MCF 10A (cell line): ENCODE results near the gene HS3ST5. TPM values are rescaled to one million over a fixed set of nuclear protein-coding genes. Genes with fewer than 3 reads are reported as not detected.

Experiments
- BruUV-seq: library from RNA; stranded (reverse); fragments of 400-500 nt; replicated peaks from 2 replicates; lab custom pipeline; 2021; lab: Mats Ljungman, UMichigan
- CTCF ChIA-PET: fragments of 300-600 bp; sonication (Branson Sonifier 250); formaldehyde crosslinking; extraction: SDS; loops from one replicate; lab custom pipeline; 2021; ENCODE audit warnings: antibody characterized with exemption, inconsistent platforms; lab: Yijun Ruan, JAX
- POLR2A ChIA-PET: fragments of 300-600, 350-650 bp; sonication (Branson Sonifier 250); formaldehyde crosslinking; extraction: SDS; loops from one replicate; lab custom pipeline; 2020; ENCODE audit warnings: antibody characterized with exemption, inconsistent platforms; lab: Yijun Ruan, JAX
- DNase-seq: peaks from one replicate; pipeline ENCODE4 v3.0.0-alpha.2; 2018; ENCODE audit not compliant: unreplicated experiment
- H3K27ac Mint-ChIP-seq: one replicate; pipeline ENCODE4 v1.8.0; 2022; ENCODE audit warnings: mild to moderate bottlenecking, low read depth, mixed read lengths; ENCODE audit not compliant: unreplicated experiment
- H3K27me3 Mint-ChIP-seq: one replicate; pipeline ENCODE4 v1.8.0; 2022; ENCODE audit warnings: mixed read lengths; ENCODE audit not compliant: insufficient read depth, unreplicated experiment
- H3K36me3 Mint-ChIP-seq: one replicate; pipeline ENCODE4 v1.8.0; 2022; ENCODE audit warnings: mild to moderate bottlenecking, moderate library complexity, mixed read lengths; ENCODE audit not compliant: insufficient read depth, unreplicated experiment
- H3K4me1 Mint-ChIP-seq: one replicate; pipeline ENCODE4 v1.8.0; 2022; ENCODE audit warnings: mixed read lengths; ENCODE audit not compliant: insufficient read depth, unreplicated experiment
- H3K4me3 Mint-ChIP-seq: one replicate; pipeline ENCODE4 v1.8.0; 2022; ENCODE audit warnings: mild to moderate bottlenecking, moderate library complexity, mixed read lengths; ENCODE audit not compliant: unreplicated experiment
- H3K9me3 Mint-ChIP-seq: one replicate; pipeline ENCODE4 v1.8.0; 2022; ENCODE audit warnings: mixed read lengths; ENCODE audit not compliant: unreplicated experiment
- CTCF ChIP-seq: fragments of 200-600 bp; IDR thresholded peaks from one replicate; pipeline ENCODE4 v1.8.0; 2022; ENCODE audit warnings: antibody characterized with exemption, mild to moderate bottlenecking; ENCODE audit not compliant: unreplicated experiment
- intact Hi-C: fragments of 100-400 bp; cut with micrococcal nuclease; formaldehyde crosslinking; loops from 2 replicates; pipeline ENCODE4 v1.14.1; 2022
- total RNA-seq: library from RNA; stranded (reverse); gene quantifications from 2 replicates; pipeline ENCODE4 v1.2.3, GENCODE V29; 2022

The HS3ST5 gene
- total RNA-seq, 1 experiment from 2014 or later: not detected

GRCh38 chr6:114249522-114249921, 93.3 kb downstream of the HS3ST5 start:
- intact Hi-C loops: no loop called here
- no peaks in the 10 kb centered on the region for H3K36me3 Mint-ChIP-seq

DNA sequence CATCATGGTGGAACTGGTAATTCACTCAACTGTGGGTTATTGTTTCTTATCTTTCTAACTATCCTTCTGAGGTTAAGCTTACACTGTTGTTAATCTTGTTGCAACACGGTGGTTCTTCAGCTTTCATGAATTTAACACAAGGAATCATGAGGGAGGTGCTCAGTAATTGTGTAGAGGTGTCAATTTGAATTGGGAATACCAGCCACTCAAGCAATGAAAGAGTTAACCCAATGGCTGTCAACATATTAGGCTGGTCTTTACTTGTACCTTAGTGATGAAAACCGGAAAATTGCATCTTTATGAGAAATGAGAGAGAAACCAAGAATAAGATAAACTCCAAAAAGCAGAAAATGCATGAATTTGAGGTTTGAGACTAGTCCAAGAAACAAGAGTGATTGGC, 95.7 kb downstream of the HS3ST5 start:
- Mint-ChIP-seq H3K27ac (no peak overlapping the region), H3K9me3 (no peaks in the 10 kb centered on the region), H3K4me1 (no peaks in the 10 kb centered on the region), H3K36me3 (no peaks in the 10 kb centered on the region), H3K4me3 (no peak overlapping the region), H3K27me3 (peaks cover 39% of the 10 kb centered on the region)
- BruUV-seq: no TSS peak
- POLR2A ChIA-PET: no interaction called here
- DNase-seq: no peak
- intact Hi-C loops: no loop called here
- CTCF ChIA-PET: no interaction called here
- no peak for TF ChIP-seq CTCF

More at GRCh38 chr6:114249522-114249921, 93.3 kb downstream of the HS3ST5 start:
- no peaks in the 10 kb centered on the region for H3K4me1 Mint-ChIP-seq
- H3K9me3 Mint-ChIP-seq: peaks cover 7% of the 10 kb centered on the region
- DNase-seq: no peak
- ChIA-PET POLR2A (no interaction called here), CTCF (no interaction called here)
- BruUV-seq: no TSS peak
- no peak for TF ChIP-seq CTCF
- H3K27me3 Mint-ChIP-seq: peaks cover 26% of the 10 kb centered on the region
- no peak overlapping the region for H3K4me3 Mint-ChIP-seq
- H3K27ac Mint-ChIP-seq: no peak overlapping the region

- DNase-seq: peak; percentile 43
- H3K27me3 Mint-ChIP-seq: peaks cover 89% of the 10 kb centered on the region
- no TSS peak for BruUV-seq
- no peaks in the 10 kb centered on the region for H3K9me3 Mint-ChIP-seq
- no peak overlapping the region for H3K4me3 Mint-ChIP-seq
- H3K36me3 Mint-ChIP-seq: no peaks in the 10 kb centered on the region
- H3K4me1 Mint-ChIP-seq: no peaks in the 10 kb centered on the region
- POLR2A ChIA-PET: no interaction called here
- no peak for TF ChIP-seq CTCF
- intact Hi-C loops: no loop called here
- no peak overlapping the region for H3K27ac Mint-ChIP-seq
- CTCF ChIA-PET: interaction anchor here (0.8 to 1.2 kb wide), 2 partner anchors 18 to 304 kb away, joined by 3 read pairs; no protein-coding TSS in a partner anchor
Observed at GRCh38 chr6:114240796-114241195, 102.0 kb downstream of the HS3ST5 start.

GRCh38 chr6:114228675-114229074, 114.1 kb downstream of the HS3ST5 start:
- H3K36me3 Mint-ChIP-seq: no peaks in the 10 kb centered on the region
- no peak overlapping the region for H3K4me3 Mint-ChIP-seq
- TF ChIP-seq CTCF: no peak
- H3K27me3 Mint-ChIP-seq: peaks cover 61% of the 10 kb centered on the region
- intact Hi-C loops: no loop called here
- no peak for DNase-seq
- no peaks in the 10 kb centered on the region for H3K9me3 Mint-ChIP-seq
- POLR2A ChIA-PET: no interaction called here
- CTCF ChIA-PET: no interaction called here
- H3K27ac Mint-ChIP-seq: no peak overlapping the region
- peaks cover 5% of the 10 kb centered on the region for H3K4me1 Mint-ChIP-seq
- BruUV-seq: no TSS peak
